ENCODE data around the gene NUDT16L1. TPM values are rescaled to one million over a fixed set of nuclear protein-coding genes. Genes with fewer than 3 reads are reported as not detected.

NUDT16L1 gene
- total and polyA plus RNA-seq, 5 donors from 2014 or later = 43.7 to 110 (median 88.0) TPM

DNA sequence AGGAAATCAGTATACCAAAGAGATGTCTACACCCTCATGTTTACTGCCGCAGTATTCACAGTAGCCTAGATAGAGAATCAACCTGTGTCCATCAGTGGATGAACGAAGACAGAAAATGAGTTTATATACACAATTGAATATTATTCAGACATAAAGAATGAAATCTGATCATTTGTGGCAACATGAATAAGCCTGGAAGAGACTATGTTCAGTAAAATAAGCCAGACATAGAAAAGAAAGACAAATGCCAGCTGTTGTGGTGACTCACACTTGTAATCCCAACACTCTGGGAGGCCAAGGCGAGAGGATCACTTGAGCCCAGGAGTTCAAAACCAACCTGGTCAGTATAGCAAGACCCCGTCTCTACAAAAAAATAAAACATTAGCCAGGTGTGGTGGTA is 16.1 kb downstream of the NUDT16L1 start:
- Mint-ChIP-seq H3K36me3 (peaks cover 25% of the 10 kb centered on the region), H3K27me3 (no peaks in the 10 kb centered on the region), H3K4me1 (peaks cover 0 to 6% (median under 1%) of the 10 kb centered on the region in 4 donors), H3K27ac (no peak overlapping the region), H3K4me3 (no peak overlapping the region), H3K9me3 (no peaks in the 10 kb centered on the region)
- ATAC-seq (ENCODE audit: low read depth in 2 of 2) = no peak
- no peaks in the 10 kb centered on the region for H3K4me1 ChIP-seq (ENCODE audit: control insufficient read depth, insufficient read depth, low read length, poor library complexity, severe bottlenecking)
- peaks cover 31% of the 10 kb centered on the region for H3K36me3 ChIP-seq (ENCODE audit: control insufficient read depth, insufficient read depth, low read length)
- no peak overlapping the region for H3K27ac ChIP-seq (ENCODE audit: insufficient read depth, low read length, poor library complexity, severe bottlenecking)
- no peak for DNase-seq
- H3K27me3 ChIP-seq (ENCODE audit: control insufficient read depth, insufficient read depth, low read length) = no peaks in the 10 kb centered on the region
- no peak overlapping the region for H3K4me3 ChIP-seq (ENCODE audit: low read depth, low read length)
- no peaks in the 10 kb centered on the region for H3K9me3 ChIP-seq (ENCODE audit: control insufficient read depth in 2 of 2, low read length in 2 of 2)

DNA sequence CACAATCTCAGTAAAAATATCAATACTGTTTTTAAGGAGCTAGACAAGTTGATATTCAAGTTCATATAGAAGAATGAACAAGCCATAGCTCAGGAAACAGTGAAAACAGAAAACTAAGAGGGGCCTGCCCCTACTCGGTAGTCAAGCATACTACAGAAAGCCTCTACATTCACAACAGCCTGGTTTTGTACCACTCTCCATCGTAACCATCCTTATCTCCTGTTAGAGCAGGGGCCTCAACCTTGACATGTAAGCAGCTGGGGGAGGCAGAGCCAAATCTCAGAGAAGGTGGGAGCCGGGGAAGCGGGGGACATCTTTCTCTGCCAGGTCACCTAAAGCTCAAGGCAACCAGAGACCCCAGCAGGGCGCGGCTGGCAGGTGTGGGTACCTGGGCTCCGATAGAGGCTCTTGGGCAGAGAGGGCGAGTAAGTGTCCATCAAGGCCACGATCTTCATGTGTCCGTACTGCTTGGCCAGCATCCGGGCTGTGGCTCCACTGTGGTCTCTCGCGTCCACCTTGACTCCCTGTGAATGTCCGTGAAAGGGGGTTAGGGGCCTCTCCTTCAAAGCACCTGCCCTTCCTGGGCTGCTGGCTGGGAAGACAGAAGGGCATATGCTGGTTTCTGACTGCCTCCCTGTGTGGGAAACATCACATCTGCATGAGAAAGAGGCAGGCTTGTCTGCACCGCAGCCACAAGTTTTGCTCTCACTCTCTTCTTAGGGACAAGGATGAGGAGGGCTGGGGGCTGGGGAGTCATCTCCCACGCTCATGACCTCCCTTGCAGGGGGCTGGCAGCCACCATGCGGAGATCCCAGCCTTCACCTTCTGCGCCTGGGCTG is 20.5 kb downstream of the NUDT16L1 start:
- Mint-ChIP-seq H3K27me3 (no peaks in the 10 kb centered on the region), H3K27ac (no peak overlapping the region), H3K9me3 (no peaks in the 10 kb centered on the region), H3K36me3 (peaks cover 28% of the 10 kb centered on the region), H3K4me3 (no peak overlapping the region), H3K4me1 (peaks cover 0 to 3% (median under 1%) of the 10 kb centered on the region in 4 donors)
- DNase-seq = no peak
- no peaks in the 10 kb centered on the region for H3K4me1 ChIP-seq (ENCODE audit: control insufficient read depth, insufficient read depth, low read length, poor library complexity, severe bottlenecking)
- H3K36me3 ChIP-seq (ENCODE audit: control insufficient read depth, insufficient read depth, low read length) = peaks cover 27% of the 10 kb centered on the region
- H3K4me3 ChIP-seq (ENCODE audit: low read depth, low read length) = no peak overlapping the region
- no peak for ATAC-seq (ENCODE audit: low read depth in 2 of 2)
- H3K27me3 ChIP-seq (ENCODE audit: control insufficient read depth, insufficient read depth, low read length) = no peaks in the 10 kb centered on the region
- no peak overlapping the region for H3K27ac ChIP-seq (ENCODE audit: insufficient read depth, low read length, poor library complexity, severe bottlenecking)
- H3K9me3 ChIP-seq (ENCODE audit: control insufficient read depth in 2 of 2, low read length in 2 of 2) = no peaks in the 10 kb centered on the region

DNA sequence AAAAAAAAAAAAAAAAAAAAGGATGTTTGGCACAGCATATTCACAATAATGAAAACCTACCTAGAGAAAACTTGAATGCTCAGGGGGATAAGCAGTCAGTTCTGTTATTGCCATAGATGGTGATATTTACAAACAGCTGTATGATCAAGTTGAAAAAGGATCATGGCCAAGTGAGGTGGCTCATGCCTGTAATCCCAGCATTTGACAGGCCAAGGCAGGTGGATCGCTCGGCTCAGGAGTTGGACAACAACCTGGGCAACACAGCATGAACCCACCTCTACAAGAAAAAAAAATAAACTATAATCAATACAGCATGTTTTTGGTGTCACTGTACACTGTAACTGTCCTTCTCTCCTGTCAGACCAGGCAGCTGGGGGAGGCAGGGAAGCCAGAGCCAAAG is 21.6 kb downstream of the NUDT16L1 start:
- peaks cover 22% of the 10 kb centered on the region for H3K36me3 Mint-ChIP-seq
- H3K36me3 ChIP-seq (ENCODE audit: control insufficient read depth, insufficient read depth, low read length) = peaks cover 22% of the 10 kb centered on the region

DNA sequence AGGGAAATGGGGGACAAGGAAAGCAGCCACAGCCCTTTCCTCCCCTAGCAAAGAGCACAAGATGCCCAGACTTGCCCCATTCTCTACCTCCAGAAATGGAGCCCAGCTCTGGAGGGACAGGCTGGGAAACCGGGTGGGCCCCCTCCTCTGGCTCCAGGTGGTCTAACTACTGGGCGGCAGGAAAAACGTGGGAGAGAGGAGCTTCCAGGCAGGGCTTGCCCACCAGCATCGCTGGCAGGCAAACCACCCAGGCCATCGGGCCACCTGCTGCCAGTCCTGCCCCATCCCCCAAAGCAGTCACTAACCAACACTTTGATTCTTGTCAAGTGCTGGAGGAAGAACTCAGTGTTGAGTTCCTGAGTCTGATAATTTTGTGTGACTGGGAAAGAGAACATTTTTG is 25.1 kb downstream of the NUDT16L1 start:
- Histone ChIP-seq H3K9me3 (ENCODE audit: control insufficient read depth in 2 of 2, low read length in 2 of 2) (no peaks in the 10 kb centered on the region), H3K27ac (ENCODE audit: insufficient read depth, low read length, poor library complexity, severe bottlenecking) (no peak overlapping the region), H3K4me3 (ENCODE audit: low read depth, low read length) (no peak overlapping the region), H3K4me1 (ENCODE audit: control insufficient read depth, insufficient read depth, low read length, poor library complexity, severe bottlenecking) (no peaks in the 10 kb centered on the region), H3K36me3 (ENCODE audit: control insufficient read depth, insufficient read depth, low read length) (peaks cover 14% of the 10 kb centered on the region), H3K27me3 (ENCODE audit: control insufficient read depth, insufficient read depth, low read length) (no peaks in the 10 kb centered on the region)
- ATAC-seq (ENCODE audit: low read depth in 2 of 2) = no peak
- no peaks in the 10 kb centered on the region for H3K27me3 Mint-ChIP-seq
- H3K36me3 Mint-ChIP-seq = peaks cover 12% of the 10 kb centered on the region
- no peak for DNase-seq
- H3K4me3 Mint-ChIP-seq = no peak overlapping the region
- H3K27ac Mint-ChIP-seq = no peak overlapping the region
- peaks cover 0 to 1% (median 0%) of the 10 kb centered on the region in 7 donors for H3K9me3 Mint-ChIP-seq
- peaks cover 0 to 6% (median 1%) of the 10 kb centered on the region in 4 donors for H3K4me1 Mint-ChIP-seq

More for the DNA sequence above, 21.6 kb downstream of the NUDT16L1 start:
- no peaks in the 10 kb centered on the region for H3K9me3 ChIP-seq (ENCODE audit: control insufficient read depth in 2 of 2, low read length in 2 of 2)
- H3K4me1 Mint-ChIP-seq = peaks cover 0 to 3% (median 0%) of the 10 kb centered on the region in 4 donors
- H3K27ac ChIP-seq (ENCODE audit: insufficient read depth, low read length, poor library complexity, severe bottlenecking) = no peak overlapping the region
- H3K4me3 ChIP-seq (ENCODE audit: low read depth, low read length) = no peak overlapping the region
- no peaks in the 10 kb centered on the region for H3K27me3 Mint-ChIP-seq
- no peak overlapping the region for H3K27ac Mint-ChIP-seq
- H3K9me3 Mint-ChIP-seq = no peaks in the 10 kb centered on the region
- ATAC-seq (ENCODE audit: low read depth in 2 of 2) (no peak), DNase-seq (no peak)
- H3K4me3 Mint-ChIP-seq = no peak overlapping the region
- no peaks in the 10 kb centered on the region for H3K27me3 ChIP-seq (ENCODE audit: control insufficient read depth, insufficient read depth, low read length)
- H3K4me1 ChIP-seq (ENCODE audit: control insufficient read depth, insufficient read depth, low read length, poor library complexity, severe bottlenecking) = no peaks in the 10 kb centered on the region

DNA sequence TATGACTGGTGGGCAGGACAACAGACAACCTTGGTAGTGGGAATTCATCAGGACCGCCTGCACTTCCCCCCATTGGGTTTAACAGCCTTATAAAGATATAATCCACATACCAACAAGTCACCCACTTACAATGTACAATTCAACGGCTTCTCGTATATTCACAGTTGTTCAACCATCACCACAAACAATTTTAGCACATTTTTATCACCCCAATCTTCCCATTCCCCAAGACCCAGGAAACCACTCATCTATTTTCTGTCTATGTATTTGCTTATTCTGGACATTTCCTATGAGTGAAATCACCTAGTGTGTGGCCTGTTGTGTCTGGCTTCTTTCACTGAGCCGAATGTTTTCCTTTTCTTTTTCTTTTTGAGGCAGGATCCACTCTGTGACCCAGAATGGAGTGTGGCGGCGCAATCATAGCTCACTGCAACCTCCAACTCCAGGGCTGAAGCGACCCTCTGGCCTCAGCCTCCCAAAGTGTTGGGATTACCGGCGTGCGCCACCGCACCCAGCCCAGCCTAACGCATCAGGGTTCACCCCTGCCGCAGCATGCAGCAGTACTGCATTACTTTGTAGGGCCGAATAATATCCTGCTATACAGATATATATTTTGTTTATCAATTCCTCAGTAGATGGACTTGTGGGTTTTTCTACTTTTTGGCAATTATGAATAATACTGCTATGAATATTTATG is 29.9 kb downstream of the NUDT16L1 start:
- ATAC-seq (ENCODE audit: low read depth in 2 of 2) = no peak
- Histone ChIP-seq H3K36me3 (ENCODE audit: control insufficient read depth, insufficient read depth, low read length) (peaks cover 23% of the 10 kb centered on the region), H3K4me1 (ENCODE audit: control insufficient read depth, insufficient read depth, low read length, poor library complexity, severe bottlenecking) (no peaks in the 10 kb centered on the region), H3K27me3 (ENCODE audit: control insufficient read depth, insufficient read depth, low read length) (no peaks in the 10 kb centered on the region), H3K4me3 (ENCODE audit: low read depth, low read length) (no peak overlapping the region), H3K27ac (ENCODE audit: insufficient read depth, low read length, poor library complexity, severe bottlenecking) (no peak overlapping the region), H3K9me3 (ENCODE audit: control insufficient read depth in 2 of 2, low read length in 2 of 2) (no peaks in the 10 kb centered on the region)
- DNase-seq = no peak
- Mint-ChIP-seq H3K4me1 (peaks cover 0 to 5% (median 3%) of the 10 kb centered on the region in 4 donors), H3K27me3 (no peaks in the 10 kb centered on the region), H3K27ac (no peak overlapping the region), H3K4me3 (no peak overlapping the region), H3K36me3 (peaks cover 11% of the 10 kb centered on the region), H3K9me3 (peaks cover 0 to 1% (median 0%) of the 10 kb centered on the region in 7 donors)

DNA sequence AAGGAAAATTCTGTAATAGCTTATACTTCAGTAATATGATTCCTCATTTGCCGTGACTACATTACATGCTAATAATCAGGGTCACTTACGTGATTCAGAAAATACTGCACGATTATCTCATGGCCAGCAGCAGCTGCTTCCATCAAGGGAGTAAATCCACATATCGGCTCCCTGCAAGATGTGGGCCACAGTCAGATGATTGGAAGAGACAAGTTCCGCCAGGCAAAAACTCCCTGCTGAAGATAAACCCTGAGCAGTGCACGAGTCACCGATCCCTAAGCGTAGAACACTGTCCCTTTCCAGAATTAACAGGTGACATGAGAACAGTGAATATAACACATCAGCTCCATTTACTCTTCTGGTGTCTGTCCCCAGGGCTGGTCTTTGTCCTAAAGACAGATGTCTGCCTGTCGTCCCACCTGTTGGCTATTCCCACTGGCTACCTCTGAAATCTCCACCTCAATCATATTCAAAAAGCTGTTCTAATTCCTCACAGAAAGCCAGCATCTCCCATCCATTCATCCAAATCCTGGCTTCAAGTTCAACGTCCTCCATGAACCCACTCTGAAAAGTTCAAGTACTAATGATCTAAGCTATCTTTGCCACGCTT is 31.4 kb downstream of the NUDT16L1 start:
- Histone ChIP-seq H3K36me3 (ENCODE audit: control insufficient read depth, insufficient read depth, low read length) (peaks cover 23% of the 10 kb centered on the region), H3K27me3 (ENCODE audit: control insufficient read depth, insufficient read depth, low read length) (no peaks in the 10 kb centered on the region), H3K4me3 (ENCODE audit: low read depth, low read length) (no peak overlapping the region), H3K27ac (ENCODE audit: insufficient read depth, low read length, poor library complexity, severe bottlenecking) (no peak overlapping the region), H3K4me1 (ENCODE audit: control insufficient read depth, insufficient read depth, low read length, poor library complexity, severe bottlenecking) (no peaks in the 10 kb centered on the region), H3K9me3 (ENCODE audit: control insufficient read depth in 2 of 2, low read length in 2 of 2) (no peaks in the 10 kb centered on the region)
- Mint-ChIP-seq H3K36me3 (peaks cover 16% of the 10 kb centered on the region), H3K4me1 (peaks cover 0 to 4% (median 3%) of the 10 kb centered on the region in 4 donors), H3K27ac (no peak overlapping the region), H3K4me3 (no peak overlapping the region), H3K27me3 (no peaks in the 10 kb centered on the region), H3K9me3 (peaks cover 0 to 1% (median 0%) of the 10 kb centered on the region in 7 donors)
- DNase-seq (no peak), ATAC-seq (ENCODE audit: low read depth in 2 of 2) (no peak)

DNA sequence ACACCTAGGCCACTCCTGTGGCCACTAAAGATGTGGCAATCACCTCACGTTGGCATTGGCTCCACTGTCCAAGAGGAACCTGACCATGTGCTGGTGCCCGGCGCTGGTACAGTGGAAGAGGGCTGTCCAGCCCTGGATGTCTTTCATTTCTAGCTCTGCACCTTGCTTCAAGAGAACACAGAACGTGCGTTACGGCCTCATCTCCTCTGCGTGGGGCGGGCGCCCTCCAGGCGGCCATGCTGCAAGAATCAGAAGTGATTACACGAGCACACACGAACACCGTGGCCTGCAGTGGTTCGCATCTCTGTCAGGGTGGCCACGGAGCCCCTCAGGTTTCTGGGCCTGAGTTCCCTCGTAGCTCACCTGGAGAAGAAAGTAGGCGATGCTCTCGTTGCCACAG is 33.3 kb downstream of the NUDT16L1 start:
- Histone ChIP-seq H3K27ac (ENCODE audit: insufficient read depth, low read length, poor library complexity, severe bottlenecking) (no peak overlapping the region), H3K27me3 (ENCODE audit: control insufficient read depth, insufficient read depth, low read length) (no peaks in the 10 kb centered on the region), H3K4me3 (ENCODE audit: low read depth, low read length) (no peak overlapping the region), H3K9me3 (ENCODE audit: control insufficient read depth in 2 of 2, low read length in 2 of 2) (no peaks in the 10 kb centered on the region), H3K4me1 (ENCODE audit: control insufficient read depth, insufficient read depth, low read length, poor library complexity, severe bottlenecking) (no peaks in the 10 kb centered on the region), H3K36me3 (ENCODE audit: control insufficient read depth, insufficient read depth, low read length) (peaks cover 26% of the 10 kb centered on the region)
- Mint-ChIP-seq H3K27ac (no peak overlapping the region), H3K27me3 (no peaks in the 10 kb centered on the region), H3K9me3 (no peaks in the 10 kb centered on the region), H3K4me1 (peaks cover 0 to 7% (median 4%) of the 10 kb centered on the region in 4 donors), H3K36me3 (peaks cover 16% of the 10 kb centered on the region), H3K4me3 (no peak overlapping the region)
- DNase-seq = no peak
- ATAC-seq (ENCODE audit: low read depth in 2 of 2) = no peak
